Stimulated activated CD4-positive, alpha-beta T cell treated with anti-CD3 and anti-CD28 coated beads, Interleukin-4, amount 100 ng/mL, for 24 hours (primary cell): ENCODE data around the gene TRMT61B.
A peak's percentile ranks its signal among the peaks of the same experiment; 100 is the strongest.

Source experiments
- DNase-seq: peaks from one replicate; pipeline ENCODE4 v3.0.0-alpha.2; 2020

The TRMT61B gene

DNA sequence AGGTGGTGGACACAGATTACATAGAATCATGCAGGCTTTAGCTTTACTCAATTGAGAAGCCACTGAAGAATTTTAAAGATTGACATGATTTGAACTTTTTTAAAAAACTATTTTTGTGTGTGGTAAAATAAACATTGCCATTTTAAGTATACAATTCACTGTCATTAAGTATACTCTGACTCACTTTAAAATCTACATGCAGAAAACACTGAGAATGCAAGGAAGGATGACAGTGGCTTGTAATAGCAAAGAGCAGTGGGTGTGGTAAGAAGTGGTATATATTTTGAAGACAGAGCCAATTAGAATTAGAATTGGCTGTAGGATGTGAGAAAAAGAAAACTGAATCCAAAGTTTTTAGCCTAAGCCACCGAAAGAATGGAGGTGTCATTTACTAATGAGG, 14.9 kb downstream of the TRMT61B start:
- no peak for DNase-seq

GRCh38 chr2:28842042-28842441, 28.1 kb downstream of the TRMT61B start:
- no peak for DNase-seq

GRCh38 chr2:28838971-28839370, 31.1 kb downstream of the TRMT61B start:
- no peak for DNase-seq

GRCh38 chr2:28835781-28836180, 34.3 kb downstream of the TRMT61B start:
- no peak for DNase-seq

DNA sequence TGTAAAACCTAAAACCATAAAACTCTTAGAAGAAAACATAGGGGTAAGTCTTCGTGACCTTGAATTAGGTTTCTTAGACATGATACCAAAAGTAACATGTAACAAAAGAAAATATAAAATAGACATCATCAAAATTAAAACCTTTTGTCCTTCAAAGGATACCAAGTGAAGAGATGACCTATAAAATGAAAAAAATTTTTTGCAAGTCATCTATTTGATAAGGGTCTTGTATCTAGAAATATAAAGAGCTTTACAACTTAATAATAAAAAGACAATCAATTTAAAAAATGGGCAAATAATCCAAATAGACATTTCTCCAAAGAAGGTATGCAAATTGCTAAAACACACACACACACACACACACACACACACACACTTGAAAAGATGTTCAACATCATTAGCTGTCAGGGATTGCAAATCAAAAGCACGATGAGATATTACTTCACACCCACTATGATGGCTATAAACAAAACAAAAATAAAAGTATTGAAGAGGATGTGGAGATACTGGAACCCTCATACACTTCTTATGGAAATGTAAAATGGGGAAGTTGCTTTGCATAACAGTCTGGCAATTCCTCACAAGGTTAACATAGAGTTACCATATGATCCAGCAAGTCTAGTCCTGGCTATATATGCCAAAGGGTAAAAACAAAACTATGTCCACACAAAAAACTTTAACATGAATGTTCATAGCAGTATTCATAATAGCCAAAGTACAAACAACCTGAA, 36.2 kb downstream of the TRMT61B start:
- no peak for DNase-seq

DNA sequence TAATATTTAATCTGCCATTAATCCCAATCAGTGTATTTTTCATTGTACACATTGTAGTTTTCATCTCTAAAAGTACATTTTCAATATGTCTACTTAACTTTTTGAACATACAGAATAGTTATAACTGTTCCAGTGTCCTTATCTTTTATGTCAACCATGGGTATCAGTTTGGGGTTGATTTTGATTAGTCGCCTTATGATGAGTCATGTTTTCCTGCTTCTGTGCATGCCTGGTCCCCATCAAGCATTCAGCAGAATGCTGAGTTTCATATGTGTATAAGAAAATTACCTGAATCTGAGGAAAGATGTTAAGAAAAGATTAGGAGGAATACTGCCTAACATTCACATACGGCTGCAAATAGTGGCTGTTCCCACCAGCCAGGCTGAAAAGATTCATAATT, 41.7 kb downstream of the TRMT61B start:
- DNase-seq: no peak

DNA sequence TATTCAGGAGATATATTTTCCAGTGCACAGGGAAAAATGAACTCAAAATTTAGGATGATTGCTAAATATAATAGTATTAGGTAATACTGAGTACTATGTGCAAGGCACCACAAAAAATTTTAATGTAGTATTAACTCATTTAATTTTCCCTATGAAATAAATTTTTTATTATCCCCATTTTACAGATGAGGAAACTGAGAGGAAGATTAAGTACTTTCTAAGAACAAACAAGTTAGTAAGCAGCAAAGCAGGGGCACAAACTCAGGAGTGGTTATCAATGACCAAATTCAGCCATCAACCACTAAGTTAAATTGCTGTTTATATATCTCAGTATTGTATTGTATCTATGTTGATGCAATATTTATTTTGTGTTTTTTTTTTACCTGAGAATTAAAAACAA, 45.2 kb downstream of the TRMT61B start:
- DNase-seq: no peak

- no peak for DNase-seq
Observed at GRCh38 chr2:28824207-28824606, 45.9 kb downstream of the TRMT61B start.

- DNase-seq: no peak
Observed at GRCh38 chr2:28822036-28822435, 48.1 kb downstream of the TRMT61B start.

DNA sequence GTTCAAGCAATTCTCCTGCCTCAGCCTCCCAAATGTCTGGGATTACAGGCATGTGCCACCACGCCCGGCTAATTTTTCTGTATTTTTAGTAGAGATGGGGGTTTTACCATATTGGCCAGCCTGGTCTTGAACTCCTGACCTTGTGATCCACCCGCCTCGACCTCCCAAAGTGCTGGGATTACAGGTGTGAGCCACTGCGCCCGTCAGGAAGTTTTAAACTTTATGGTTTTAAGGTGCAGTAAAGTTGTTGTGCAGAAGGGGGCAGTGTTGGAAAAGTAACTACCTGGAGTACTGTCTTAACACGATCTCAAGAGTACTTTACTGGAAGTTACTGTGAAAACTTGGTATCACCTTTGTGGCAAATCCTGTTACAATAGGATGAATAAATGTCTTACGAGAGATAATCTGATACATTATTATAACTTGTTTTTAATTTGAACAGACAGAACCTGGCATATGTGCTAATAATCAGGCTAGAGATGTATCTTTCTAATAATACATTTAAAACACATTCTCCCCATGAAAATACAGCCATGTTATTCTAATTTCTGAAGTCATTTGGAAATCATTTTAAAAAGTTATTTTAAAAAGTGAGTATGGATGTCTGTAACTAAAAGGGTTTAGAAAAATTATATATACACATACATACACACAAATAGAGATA, 48.7 kb downstream of the TRMT61B start:
- peak; percentile 71 for DNase-seq

DNA sequence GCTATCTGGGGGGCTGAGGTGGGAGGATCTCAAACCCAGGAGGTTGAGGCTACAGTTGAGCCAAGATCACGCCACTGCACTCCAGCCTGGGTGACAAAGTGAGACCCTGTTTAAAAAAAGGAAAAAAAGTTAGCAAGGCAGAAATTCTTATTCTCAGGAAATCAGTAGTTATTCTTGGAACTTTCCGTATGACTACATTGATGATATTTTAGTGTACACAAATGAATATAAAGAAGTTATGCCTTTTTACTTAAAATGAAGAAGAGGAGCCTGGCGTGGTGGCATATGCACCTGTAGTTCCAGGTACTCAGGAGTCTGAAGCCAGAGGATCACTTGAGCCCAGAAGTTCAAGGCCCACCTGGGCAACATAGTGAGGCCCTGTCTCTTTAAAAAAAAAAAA, 52.1 kb downstream of the TRMT61B start:
- DNase-seq: no peak

GRCh38 chr2:28810384-28811285, 59.5 kb downstream of the TRMT61B start, which contains the start of gene SPDYA:
SPDYA (plus strand) TSS chr2:28810834; CDS start chr2:28816015, 5,181 bp downstream.
- peak; percentile 79 for DNase-seq

DNA sequence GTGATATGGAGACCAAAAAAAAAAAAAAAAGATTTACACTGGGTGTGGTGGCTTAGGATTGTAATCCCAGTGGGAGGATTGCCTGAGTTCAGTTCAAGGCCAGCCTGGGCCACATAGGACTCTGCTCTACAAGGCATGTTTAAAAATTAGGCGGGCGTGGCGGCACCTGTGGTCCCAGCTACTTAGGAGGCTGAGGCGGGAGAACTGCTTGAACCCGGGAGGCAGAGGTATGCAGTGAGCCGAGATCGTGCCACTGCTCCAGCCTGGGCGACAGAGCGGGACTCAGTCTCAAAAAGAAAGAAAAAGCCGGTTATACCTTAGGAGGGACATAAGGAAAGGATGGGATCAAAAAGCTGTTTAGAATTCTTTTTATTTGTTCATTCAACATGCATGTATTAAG, 60.2 kb downstream of the TRMT61B start:
- no peak for DNase-seq

GRCh38 chr2:28802975-28803429, 67.1 kb downstream of the TRMT61B start:
- no peak for DNase-seq

- no peak for DNase-seq
Observed at GRCh38 chr2:28801726-28802125, 68.4 kb downstream of the TRMT61B start.
